Duodenal mucosa (tissue), 2 donors: Measurements from ENCODE around the gene CNRIP1.

Experiments
- H3K27ac ChIP-seq: one replicate; pipeline ENCODE4 v1.7.0; 2013; ENCODE audit warnings: low read depth, low read length
- H3K27me3 ChIP-seq, 2 donors: one replicate each; pipeline ENCODE4 v1.7.0; 2013; ENCODE audit warnings: low read length in 2 of 2, control low read depth in 1 of 2; ENCODE audit not compliant: insufficient read depth in 2 of 2, control insufficient read depth in 1 of 2
- H3K36me3 ChIP-seq, 2 donors: one replicate each; pipeline ENCODE4 v1.7.0; 2013; ENCODE audit warnings: low read length in 2 of 2, control low read depth in 1 of 2; ENCODE audit not compliant: insufficient read depth in 2 of 2, control insufficient read depth in 1 of 2
- H3K4me1 ChIP-seq, 2 donors: one replicate each; pipeline ENCODE4 v1.7.0; 2013; ENCODE audit warnings: low read length in 2 of 2, control low read depth in 1 of 2; ENCODE audit not compliant: insufficient read depth in 2 of 2, control insufficient read depth in 1 of 2
- H3K4me3 ChIP-seq, 2 donors: one replicate each; pipeline ENCODE4 v1.7.0; 2013; ENCODE audit warnings: low read length in 2 of 2, low read depth in 1 of 2
- H3K9ac ChIP-seq, 2 donors: one replicate each; pipeline ENCODE4 v1.7.0; 2013; ENCODE audit warnings: low read length in 2 of 2, low read depth in 1 of 2
- H3K9me3 ChIP-seq, 2 donors: one replicate each; pipeline ENCODE4 v1.7.0; 2013; ENCODE audit warnings: low read length in 2 of 2, control low read depth in 1 of 2; ENCODE audit not compliant: control insufficient read depth in 1 of 2

The CNRIP1 gene

GRCh38 chr2:68341583-68341982 lies 21.8 kb upstream of the CNRIP1 start:
- H3K4me3 ChIP-seq = no peak overlapping the region
- H3K27ac ChIP-seq = no peak overlapping the region
- H3K4me1 ChIP-seq = no peaks in the 10 kb centered on the region
- no peaks in the 10 kb centered on the region for H3K9me3 ChIP-seq
- peaks cover 6 to 8% of the 10 kb centered on the region in 2 donors for H3K27me3 ChIP-seq
- H3K36me3 ChIP-seq = no peaks in the 10 kb centered on the region
- no peak overlapping the region for H3K9ac ChIP-seq

GRCh38 chr2:68341062-68341329 lies 21.2 kb upstream of the CNRIP1 start:
- Histone ChIP-seq H3K36me3 (no peaks in the 10 kb centered on the region), H3K4me3 (no peak overlapping the region), H3K4me1 (no peaks in the 10 kb centered on the region), H3K27ac (no peak overlapping the region), H3K9me3 (no peaks in the 10 kb centered on the region), H3K27me3 (peaks cover 6 to 8% of the 10 kb centered on the region in 2 donors), H3K9ac (no peak overlapping the region)

- no peaks in the 10 kb centered on the region for H3K36me3 ChIP-seq
- H3K27ac ChIP-seq = no peak overlapping the region
- no peaks in the 10 kb centered on the region for H3K9me3 ChIP-seq
- H3K4me1 ChIP-seq = no peaks in the 10 kb centered on the region
- H3K4me3 ChIP-seq = no peak overlapping the region
- H3K9ac ChIP-seq = no peak overlapping the region
- peaks cover 4 to 8% of the 10 kb centered on the region in 2 donors for H3K27me3 ChIP-seq
Observed at GRCh38 chr2:68340226-68341061, 20.7 kb upstream of the CNRIP1 start.

- Histone ChIP-seq H3K9me3 (no peaks in the 10 kb centered on the region), H3K4me3 (no peak overlapping the region), H3K36me3 (no peaks in the 10 kb centered on the region), H3K4me1 (no peaks in the 10 kb centered on the region), H3K27me3 (no peaks in the 10 kb centered on the region), H3K27ac (no peak overlapping the region), H3K9ac (no peak overlapping the region)
Observed at GRCh38 chr2:68336192-68336591, 16.4 kb upstream of the CNRIP1 start.

- no peaks in the 10 kb centered on the region for H3K9me3 ChIP-seq
- no peak overlapping the region for H3K4me3 ChIP-seq
- H3K27ac ChIP-seq = no peak overlapping the region
- no peaks in the 10 kb centered on the region for H3K4me1 ChIP-seq
- H3K27me3 ChIP-seq = no peaks in the 10 kb centered on the region
- H3K36me3 ChIP-seq = no peaks in the 10 kb centered on the region
- H3K9ac ChIP-seq = no peak overlapping the region
Observed at GRCh38 chr2:68333931-68334330, 14.2 kb upstream of the CNRIP1 start.

- Histone ChIP-seq H3K4me1 (no peaks in the 10 kb centered on the region), H3K27ac (no peak overlapping the region), H3K4me3 (no peak overlapping the region), H3K36me3 (no peaks in the 10 kb centered on the region), H3K9me3 (no peaks in the 10 kb centered on the region), H3K9ac (no peak overlapping the region), H3K27me3 (no peaks in the 10 kb centered on the region)
Observed at GRCh38 chr2:68333009-68333408, 13.3 kb upstream of the CNRIP1 start.

GRCh38 chr2:68330691-68331090 lies 10.9 kb upstream of the CNRIP1 start:
- H3K9me3 ChIP-seq = no peaks in the 10 kb centered on the region
- H3K9ac ChIP-seq = no peak overlapping the region
- no peak overlapping the region for H3K4me3 ChIP-seq
- H3K4me1 ChIP-seq = no peaks in the 10 kb centered on the region
- H3K27me3 ChIP-seq = no peaks in the 10 kb centered on the region
- H3K36me3 ChIP-seq = no peaks in the 10 kb centered on the region
- no peak overlapping the region for H3K27ac ChIP-seq

GRCh38 chr2:68328901-68329300 lies 9.2 kb upstream of the CNRIP1 start:
- Histone ChIP-seq H3K36me3 (no peaks in the 10 kb centered on the region), H3K4me1 (no peaks in the 10 kb centered on the region), H3K27me3 (no peaks in the 10 kb centered on the region), H3K27ac (no peak overlapping the region), H3K9ac (no peak overlapping the region), H3K9me3 (no peaks in the 10 kb centered on the region), H3K4me3 (no peak overlapping the region)

- H3K36me3 ChIP-seq = no peaks in the 10 kb centered on the region
- H3K9me3 ChIP-seq = no peaks in the 10 kb centered on the region
- H3K4me1 ChIP-seq = peaks cover 0 to 4% of the 10 kb centered on the region in 2 donors
- H3K27ac ChIP-seq = no peak overlapping the region
- peaks cover 2 to 7% of the 10 kb centered on the region in 2 donors for H3K27me3 ChIP-seq
- H3K4me3 ChIP-seq = no peak overlapping the region
- no peak overlapping the region for H3K9ac ChIP-seq
Observed at GRCh38 chr2:68325056-68325455, 5.3 kb upstream of the CNRIP1 start.

- H3K9me3 ChIP-seq = no peaks in the 10 kb centered on the region
- no peaks in the 10 kb centered on the region for H3K36me3 ChIP-seq
- peak overlapping the region; percentile 83 for H3K27ac ChIP-seq
- peaks cover 0 to 5% of the 10 kb centered on the region in 2 donors for H3K4me1 ChIP-seq
- peak overlapping the region; percentile 60 to 65 for H3K4me3 ChIP-seq
- H3K27me3 ChIP-seq = peaks cover 20 to 27% of the 10 kb centered on the region in 2 donors
- H3K9ac ChIP-seq = no peak overlapping the region
Observed at GRCh38 chr2:68320118-68320641, 431 bp upstream of the CNRIP1 start.
